Ammon's horn (tissue), 1 donor: ENCODE results near the gene MED28.

ENCODE experiments used
- DNase-seq: peaks from one replicate; pipeline ENCODE4 v3.0.0-alpha.2; 2016; ENCODE audit warnings: low spot score

MED28 gene

GRCh38 chr4:17667253-17667652 lies 52.8 kb downstream of the MED28 start:
- no peak for DNase-seq

GRCh38 chr4:17667653-17668201 lies 53.3 kb downstream of the MED28 start:
- DNase-seq = no peak

GRCh38 chr4:17670423-17670822 lies 56.0 kb downstream of the MED28 start:
- no peak for DNase-seq

GRCh38 chr4:17680559-17681280 lies 66.3 kb downstream of the MED28 start:
- no peak for DNase-seq

GRCh38 chr4:17681281-17682221 lies 67.1 kb downstream of the MED28 start:
- DNase-seq = no peak

- DNase-seq = no peak
Measured at GRCh38 chr4:17682222-17682566, 67.8 kb downstream of the MED28 start.
